BLaER1 treated with 17β-estradiol and CSF1 and Interleukin-3, amounts not matched to agents 10 nM and 100 nM (cell line): Measurements from ENCODE around the gene NME9.

Source experiments
- H3K27ac ChIP-seq, 11 experiments: shearing (Covaris generic); formaldehyde crosslinking; 2 replicates each; pipeline ENCODE4 v1.8.1; 2022
- H3K27me3 ChIP-seq, 11 experiments: shearing (Covaris generic); formaldehyde crosslinking; 2 replicates each; pipeline ENCODE4 v1.8.1; 2022
- H3K36me3 ChIP-seq, 11 experiments: shearing (Covaris generic); formaldehyde crosslinking; 2 replicates each; pipeline ENCODE4 v1.8.1; 2022
- H3K4me1 ChIP-seq, 10 experiments: shearing (Covaris generic); formaldehyde crosslinking; 2 replicates each; pipeline ENCODE4 v1.8.1; 2022
- H3K4me2 ChIP-seq, 11 experiments: shearing (Covaris generic); formaldehyde crosslinking; 2 replicates each; pipeline ENCODE4 v1.8.1; 2022
- H3K4me3 ChIP-seq, 10 experiments: shearing (Covaris generic); formaldehyde crosslinking; 2 replicates each; pipeline ENCODE4 v1.8.1; 2022
- H3K9ac ChIP-seq, 11 experiments: shearing (Covaris generic); formaldehyde crosslinking; 2 replicates each; pipeline ENCODE4 v1.8.1; 2022
- H3K9me3 ChIP-seq, 11 experiments: shearing (Covaris generic); formaldehyde crosslinking; replicated peaks in 1 of 11; 2 replicates each; pipeline ENCODE4 v1.8.1; 2022
- H4K20me1 ChIP-seq, 11 experiments: shearing (Covaris generic); formaldehyde crosslinking; 2 replicates each; pipeline ENCODE4 v1.8.1; 2022
- Cebpa-rat ChIP-seq, 11 experiments: shearing (Covaris generic); IDR thresholded peaks; 2 replicates each; pipeline ENCODE4 v1.8.1; 2022

The NME9 gene

GRCh38 chr3:138373736-138374094 lies 44.1 kb upstream of the NME9 start:
- no peak for TF ChIP-seq Cebpa-rat (IDR thresholded peaks at IDR 0.05)
- Histone ChIP-seq H3K9ac (no peak overlapping the region), H3K9me3 (peaks cover 0 to 18% (median 0%) of the 10 kb centered on the region in 11 experiments; a peak in 4 of 22 replicates), H3K36me3 (peaks cover 0 to 12% (median 0%) of the 10 kb centered on the region in 11 experiments; a peak in 2 of 22 replicates), H3K27me3 (no peaks in the 10 kb centered on the region), H3K4me2 (peak overlapping the region in 2 of 11 experiments; percentile 85 to 94; a peak in 2 of 22 replicates), H3K4me1 (peaks cover 14 to 87% (median 19%) of the 10 kb centered on the region in 10 experiments; a peak in 19 of 20 replicates), H3K27ac (no peak overlapping the region), H4K20me1 (no peaks in the 10 kb centered on the region), H3K4me3 (no peak overlapping the region)

GRCh38 chr3:138373087-138373735 lies 43.6 kb upstream of the NME9 start:
- Histone ChIP-seq H3K36me3 (peaks cover 0 to 12% (median 0%) of the 10 kb centered on the region in 11 experiments; a peak in 2 of 22 replicates), H3K27ac (peak overlapping the region in 1 of 11 experiments; percentile 91; a peak in 1 of 22 replicates), H4K20me1 (no peaks in the 10 kb centered on the region), H3K9ac (no peak overlapping the region), H3K4me3 (no peak overlapping the region), H3K4me2 (peak overlapping the region in 2 of 11 experiments; percentile 85 to 94; a peak in 4 of 22 replicates), H3K4me1 (peaks cover 14 to 87% (median 19%) of the 10 kb centered on the region in 10 experiments; a peak in 19 of 20 replicates), H3K9me3 (peaks cover 0 to 18% (median 0%) of the 10 kb centered on the region in 11 experiments; a peak in 4 of 22 replicates), H3K27me3 (no peaks in the 10 kb centered on the region)
- TF ChIP-seq Cebpa-rat (IDR thresholded peaks at IDR 0.05) = no peak

- Histone ChIP-seq H3K36me3 (peaks cover 0 to 12% (median 0%) of the 10 kb centered on the region in 11 experiments; a peak in 2 of 22 replicates), H3K4me3 (0 out of 20 replicates have a peak overlapping the region, but pooled peaks of 1 of the 10 experiments have one; percentile 1), H3K9me3 (peaks cover 0 to 18% (median 0%) of the 10 kb centered on the region in 11 experiments; a peak in 4 of 22 replicates), H3K4me2 (peak overlapping the region; percentile 25 to 94 (median 54); a peak in 20 of 22 replicates), H3K27me3 (no peaks in the 10 kb centered on the region), H3K9ac (peak overlapping the region in 4 of 11 experiments; percentile 21 to 76 (median 70); a peak in 8 of 22 replicates), H4K20me1 (no peaks in the 10 kb centered on the region), H3K4me1 (peaks cover 18 to 97% (median 23%) of the 10 kb centered on the region in 10 experiments; a peak in 19 of 20 replicates), H3K27ac (peak overlapping the region in 9 of 11 experiments; percentile 10 to 91 (median 52); a peak in 13 of 22 replicates)
- TF ChIP-seq Cebpa-rat (IDR thresholded peaks at IDR 0.05) = peak in 7 of 11 experiments; percentile 30 to 84 (median 74); a peak in 9 of 22 replicates
Observed at GRCh38 chr3:138371070-138371965, 41.7 kb upstream of the NME9 start.

- H3K4me1 ChIP-seq = peaks cover 18 to 98% (median 23%) of the 10 kb centered on the region in 10 experiments; a peak in 19 of 20 replicates
- no peak for TF ChIP-seq Cebpa-rat (IDR thresholded peaks at IDR 0.05)
- no peaks in the 10 kb centered on the region for H4K20me1 ChIP-seq
- H3K9me3 ChIP-seq = peaks cover 0 to 18% (median 0%) of the 10 kb centered on the region in 11 experiments; a peak in 4 of 22 replicates
- H3K27me3 ChIP-seq = no peaks in the 10 kb centered on the region
- peak overlapping the region in 3 of 11 experiments; percentile 35 to 69 (median 51); a peak in 3 of 22 replicates for H3K9ac ChIP-seq
- H3K27ac ChIP-seq = peak overlapping the region in 4 of 11 experiments; percentile 50 to 91 (median 82); a peak in 9 of 22 replicates
- peak overlapping the region in 3 of 11 experiments; percentile 71 to 94 (median 85); a peak in 6 of 22 replicates for H3K4me2 ChIP-seq
- no peak overlapping the region for H3K4me3 ChIP-seq
- peaks cover 0 to 8% (median 0%) of the 10 kb centered on the region in 11 experiments; a peak in 2 of 22 replicates for H3K36me3 ChIP-seq
Observed at GRCh38 chr3:138370321-138370720, 40.7 kb upstream of the NME9 start.

- peak overlapping the region; percentile 26 to 94 (median 44); a peak in 20 of 22 replicates for H3K4me2 ChIP-seq
- H3K9ac ChIP-seq = peak overlapping the region in 2 of 11 experiments; percentile 67 to 69; a peak in 4 of 22 replicates
- H4K20me1 ChIP-seq = no peaks in the 10 kb centered on the region
- peaks cover 0 to 11% (median 0%) of the 10 kb centered on the region in 11 experiments; a peak in 1 of 22 replicates for H3K9me3 ChIP-seq
- no peak overlapping the region for H3K4me3 ChIP-seq
- peaks cover 18 to 88% (median 23%) of the 10 kb centered on the region in 10 experiments; a peak in 19 of 20 replicates for H3K4me1 ChIP-seq
- no peaks in the 10 kb centered on the region for H3K27me3 ChIP-seq
- TF ChIP-seq Cebpa-rat (IDR thresholded peaks at IDR 0.05) = no peak
- H3K36me3 ChIP-seq = 0 out of 22 replicates have a peak, but pooled peaks cover 0 to under 1% (median 0%) of the 10 kb centered on the region in 11 experiments
- H3K27ac ChIP-seq = peak overlapping the region in 4 of 11 experiments; percentile 19 to 91 (median 82); a peak in 8 of 22 replicates
Observed at GRCh38 chr3:138369151-138369900, 39.7 kb upstream of the NME9 start.

- no peak for TF ChIP-seq Cebpa-rat (IDR thresholded peaks at IDR 0.05)
- peaks cover 18 to 75% (median 23%) of the 10 kb centered on the region in 10 experiments; a peak in 19 of 20 replicates for H3K4me1 ChIP-seq
- H4K20me1 ChIP-seq = no peaks in the 10 kb centered on the region
- peak overlapping the region in 4 of 11 experiments; percentile 59 to 91 (median 86); a peak in 8 of 22 replicates for H3K27ac ChIP-seq
- no peak overlapping the region for H3K4me3 ChIP-seq
- H3K9me3 ChIP-seq = peaks cover 0 to 6% (median 0%) of the 10 kb centered on the region in 11 experiments; a peak in 1 of 22 replicates
- H3K27me3 ChIP-seq = no peaks in the 10 kb centered on the region
- peak overlapping the region in 2 of 11 experiments; percentile 63 to 69; a peak in 4 of 22 replicates for H3K9ac ChIP-seq
- H3K36me3 ChIP-seq = 0 out of 22 replicates have a peak, but pooled peaks cover 0 to 5% (median 0%) of the 10 kb centered on the region in 11 experiments
- peak overlapping the region in 6 of 11 experiments; percentile 21 to 94 (median 64); a peak in 10 of 22 replicates for H3K4me2 ChIP-seq
Observed at GRCh38 chr3:138367911-138368310, 38.3 kb upstream of the NME9 start.

GRCh38 chr3:138367326-138367850 lies 37.7 kb upstream of the NME9 start:
- Histone ChIP-seq H3K9me3 (peaks cover 0 to 6% (median 0%) of the 10 kb centered on the region in 11 experiments; a peak in 1 of 22 replicates), H3K36me3 (0 out of 22 replicates have a peak, but pooled peaks cover 0 to 5% (median 0%) of the 10 kb centered on the region in 11 experiments), H3K27me3 (no peaks in the 10 kb centered on the region), H3K4me3 (no peak overlapping the region), H3K4me1 (peaks cover 19 to 72% (median 26%) of the 10 kb centered on the region in 10 experiments; a peak in 19 of 20 replicates), H3K27ac (peak overlapping the region in 4 of 11 experiments; percentile 59 to 91 (median 86); a peak in 8 of 22 replicates), H3K4me2 (peak overlapping the region in 6 of 11 experiments; percentile 21 to 94 (median 64); a peak in 10 of 22 replicates), H4K20me1 (no peaks in the 10 kb centered on the region), H3K9ac (peak overlapping the region in 3 of 11 experiments; percentile 53 to 69 (median 63); a peak in 5 of 22 replicates)
- TF ChIP-seq Cebpa-rat (IDR thresholded peaks at IDR 0.05) = no peak
